C4-2B (cell line): ENCODE results near the gene KPNA6.

ENCODE experiments used
- CTCF ChIP-seq: fragments of 450-650 bp; conservative IDR thresholded peaks from 2 replicates; pipeline ENCODE4 v1.5.1; 2017; ENCODE audit warnings: mild to moderate bottlenecking
- ZFX ChIP-seq: fragments of 450-650 bp; IDR thresholded peaks from 2 replicates; pipeline ENCODE4 v1.6.1; 2017

GRCh38 chr1:32187850-32188249 lies 80.0 kb downstream of the KPNA6 start:
- TF ChIP-seq CTCF (no peak), ZFX (no peak)
